Measurements from ENCODE around the gene RFESD. TPM values are rescaled to one million over a fixed set of nuclear protein-coding genes. Genes with fewer than 3 reads are reported as not detected.

The RFESD gene
- 1 to 10 TPM; 4.2 to 9.3 TPM for total RNA-seq

DNA sequence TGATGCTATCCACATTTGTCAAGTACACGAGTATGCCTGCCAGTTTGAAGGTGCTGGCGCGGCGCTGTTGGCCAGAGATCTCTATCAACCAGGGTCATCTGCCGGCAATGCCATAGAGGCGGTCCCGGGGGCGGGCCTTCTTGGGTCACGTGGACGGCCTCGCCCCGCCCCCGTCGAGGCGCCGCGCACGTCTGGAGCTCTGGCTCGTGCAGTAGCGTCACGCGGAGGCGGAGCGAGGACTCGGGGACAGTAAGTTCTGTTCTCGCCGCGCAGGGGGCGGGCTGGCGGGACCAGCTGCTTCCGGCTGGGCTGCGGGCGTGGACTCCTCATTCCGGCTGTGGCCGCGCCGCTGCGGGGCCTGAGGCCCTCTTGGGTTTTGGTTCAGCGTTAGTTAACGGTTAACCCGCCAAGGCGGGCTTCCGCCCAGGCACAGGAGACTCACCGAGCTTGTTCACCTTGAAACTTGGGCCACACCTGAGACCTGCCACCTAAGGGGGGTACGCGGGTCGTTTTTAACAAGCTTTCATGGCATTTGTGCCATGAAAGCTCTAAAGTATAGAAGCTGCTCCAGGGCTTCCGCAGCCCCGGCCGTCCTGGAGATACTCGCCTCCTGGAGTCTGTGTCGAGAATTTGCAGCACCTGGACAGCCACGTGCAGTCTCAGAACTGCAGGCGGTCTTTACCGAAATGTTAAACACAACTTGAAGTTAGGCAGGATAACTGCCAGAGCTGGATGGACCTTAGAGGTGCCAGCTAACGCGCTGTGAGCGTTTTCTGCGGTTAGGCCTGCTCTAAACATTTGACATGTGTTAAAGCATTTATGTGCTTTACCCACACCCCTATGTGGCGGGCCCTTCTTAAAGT is at the start of gene RFESD:
Gene RFESD (plus strand): TSS at position 209 of the 863 bp plus-strand sequence. CDS start 5,495 bp downstream, outside the sequence.
- H3K4me1 Mint-ChIP-seq, result peaks cover 8% of the 10 kb centered on the region
- peak; percentile 94 for ATAC-seq (replicated peaks)
- no peaks in the 10 kb centered on the region for H3K27me3 Mint-ChIP-seq
- H3K36me3 Mint-ChIP-seq (ENCODE audit: low read depth), result peaks cover 4% of the 10 kb centered on the region
- peak within 1 kb of the TSS; percentile 81 for H3K4me3 Mint-ChIP-seq
- peak within 1 kb of the TSS; percentile 91 for H3K27ac Mint-ChIP-seq
- H3K9me3 Mint-ChIP-seq, result no peaks in the 10 kb centered on the region

DNA sequence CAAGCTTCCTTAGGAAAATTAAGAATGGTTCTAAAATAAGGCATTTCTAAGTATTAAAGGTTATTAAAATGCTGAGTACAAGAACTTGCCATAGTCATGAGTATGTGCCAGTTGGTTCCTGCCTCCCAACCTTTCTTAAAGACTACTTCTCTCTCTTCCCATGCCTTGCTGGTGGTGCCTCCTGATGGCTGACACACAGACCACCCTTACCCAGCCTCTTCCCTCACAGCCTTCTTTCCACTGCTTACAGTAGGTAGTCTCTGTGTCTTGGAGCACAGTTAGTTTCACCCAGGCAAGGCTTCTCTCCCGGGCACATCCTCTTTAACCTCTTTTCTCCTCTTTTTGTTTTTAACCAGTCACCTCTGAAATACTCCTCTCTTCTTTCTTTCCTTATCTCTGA is 47.3 kb upstream of the RFESD start:
- Mint-ChIP-seq H3K4me1 (peaks cover 6% of the 10 kb centered on the region), H3K9me3 (no peaks in the 10 kb centered on the region), H3K27ac (peak overlapping the region; percentile 50), H3K27me3 (no peaks in the 10 kb centered on the region), H3K4me3 (no peak overlapping the region), H3K36me3 (ENCODE audit: low read depth) (peaks cover 15% of the 10 kb centered on the region)
- no peak for ATAC-seq (replicated peaks)

DNA sequence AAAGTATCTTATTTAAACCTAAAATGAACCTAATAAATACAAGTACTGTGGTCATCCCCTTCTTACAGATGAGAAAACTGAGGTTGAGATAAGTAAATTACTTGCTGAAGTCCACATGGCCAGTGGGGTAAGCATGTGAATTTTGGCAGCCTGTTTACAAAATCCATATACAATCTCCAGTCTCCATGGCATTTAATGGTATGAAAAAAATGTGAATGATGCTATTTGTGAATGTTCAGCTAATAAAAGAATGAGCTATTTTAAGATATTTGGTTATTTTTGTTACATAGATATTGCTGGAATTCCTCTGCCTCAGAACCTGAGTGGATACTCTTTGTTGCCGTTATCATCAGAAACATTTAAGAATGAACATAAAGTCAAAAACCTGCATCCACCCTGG is 46.0 kb upstream of the RFESD start:
- Mint-ChIP-seq H3K27ac (no peak overlapping the region), H3K27me3 (no peaks in the 10 kb centered on the region), H3K9me3 (no peaks in the 10 kb centered on the region), H3K4me1 (peaks cover 6% of the 10 kb centered on the region), H3K36me3 (ENCODE audit: low read depth) (peaks cover 15% of the 10 kb centered on the region), H3K4me3 (no peak overlapping the region)
- no peak for ATAC-seq (replicated peaks)

DNA sequence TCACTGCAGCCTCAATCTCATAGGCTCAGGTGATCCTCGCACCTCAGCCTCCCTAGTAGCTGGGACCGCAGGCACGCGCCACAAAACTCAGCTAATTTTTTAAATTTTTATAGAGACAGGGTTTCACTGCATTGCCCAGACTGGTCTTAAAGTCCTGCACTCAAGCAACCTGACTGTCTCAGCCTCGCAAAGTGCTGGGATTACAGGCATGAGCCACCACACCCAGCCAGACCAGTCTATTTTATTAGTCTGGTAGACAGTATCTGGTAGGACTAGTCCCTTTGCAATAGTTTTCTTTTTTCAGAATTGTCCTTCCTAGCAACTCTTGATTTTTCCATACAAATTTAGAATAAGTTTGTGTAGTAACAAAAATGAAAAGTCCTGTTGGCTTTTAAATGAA is 40.8 kb upstream of the RFESD start:
- ATAC-seq (replicated peaks), result no peak
- Mint-ChIP-seq H3K9me3 (no peaks in the 10 kb centered on the region), H3K36me3 (ENCODE audit: low read depth) (peaks cover 11% of the 10 kb centered on the region), H3K4me3 (no peak overlapping the region), H3K27ac (no peak overlapping the region), H3K27me3 (no peaks in the 10 kb centered on the region), H3K4me1 (no peaks in the 10 kb centered on the region)

DNA sequence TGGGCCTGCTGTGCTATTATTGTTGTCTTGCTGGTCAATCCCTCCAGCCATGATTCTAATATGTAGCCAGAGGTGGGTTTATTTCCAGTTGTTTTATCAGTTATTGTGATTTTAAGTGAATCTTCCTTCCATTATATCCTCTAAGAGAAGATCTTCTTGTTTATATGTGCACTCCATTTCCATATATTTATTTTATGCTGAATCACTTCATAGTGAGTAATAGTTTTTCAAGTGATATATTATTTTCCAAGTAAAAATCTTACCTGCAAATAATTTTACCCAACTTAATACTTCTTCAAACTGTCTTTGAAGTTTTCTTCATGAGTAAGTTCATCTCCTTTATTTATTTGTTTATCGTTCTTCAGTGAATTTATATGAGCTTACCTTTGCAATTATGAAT is 40.2 kb upstream of the RFESD start:
- ATAC-seq (replicated peaks), result no peak
- H3K9me3 Mint-ChIP-seq, result no peaks in the 10 kb centered on the region
- no peak overlapping the region for H3K4me3 Mint-ChIP-seq
- no peak overlapping the region for H3K27ac Mint-ChIP-seq
- peaks cover 4% of the 10 kb centered on the region for H3K36me3 Mint-ChIP-seq (ENCODE audit: low read depth)
- no peaks in the 10 kb centered on the region for H3K4me1 Mint-ChIP-seq
- no peaks in the 10 kb centered on the region for H3K27me3 Mint-ChIP-seq

DNA sequence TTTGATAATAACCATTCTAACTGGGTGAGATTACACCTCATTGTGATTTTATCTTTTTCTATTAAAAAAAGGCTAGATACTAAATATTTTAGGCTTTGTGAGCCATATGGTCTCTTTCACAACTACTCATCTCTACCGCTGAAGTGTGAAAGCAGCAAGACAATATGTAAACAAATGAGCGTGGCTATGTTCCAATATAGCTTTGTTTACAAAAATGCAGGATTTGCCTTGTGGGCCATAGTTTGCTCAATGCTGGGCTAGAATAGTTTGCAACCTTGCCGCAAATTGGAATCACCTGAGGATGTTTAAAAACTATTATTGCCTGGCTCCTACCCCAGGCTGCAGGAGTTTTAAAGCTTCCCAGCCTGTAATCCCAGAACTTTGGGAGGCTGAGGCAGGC is 36.9 kb upstream of the RFESD start:
- Mint-ChIP-seq H3K27me3 (no peaks in the 10 kb centered on the region), H3K27ac (no peak overlapping the region), H3K4me3 (no peak overlapping the region), H3K9me3 (peaks cover 6% of the 10 kb centered on the region), H3K4me1 (peaks cover under 1% of the 10 kb centered on the region), H3K36me3 (ENCODE audit: low read depth) (peaks cover 22% of the 10 kb centered on the region)
- no peak for ATAC-seq (replicated peaks)

DNA sequence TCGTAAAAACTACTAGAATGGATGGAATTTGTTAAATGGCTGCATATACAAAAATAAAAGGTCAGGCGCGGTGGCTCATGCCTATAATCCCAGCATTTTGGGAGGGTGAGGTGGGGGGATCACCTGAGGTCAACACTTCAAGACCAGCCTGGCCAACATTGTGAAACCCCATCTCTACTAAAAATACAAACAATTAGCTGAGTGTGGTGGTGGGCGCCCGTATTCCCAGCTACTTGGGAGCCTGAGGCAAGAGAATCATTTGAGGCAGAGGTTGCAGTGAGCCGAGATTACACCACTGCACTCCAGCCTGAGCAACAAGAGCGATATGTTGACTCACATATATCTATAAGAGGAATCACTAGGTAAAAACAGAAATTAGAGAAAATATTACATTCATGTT is 36.0 kb upstream of the RFESD start:
- no peak overlapping the region for H3K4me3 Mint-ChIP-seq
- no peak overlapping the region for H3K27ac Mint-ChIP-seq
- H3K36me3 Mint-ChIP-seq (ENCODE audit: low read depth), result peaks cover 29% of the 10 kb centered on the region
- ATAC-seq (replicated peaks), result no peak
- no peaks in the 10 kb centered on the region for H3K27me3 Mint-ChIP-seq
- peaks cover 9% of the 10 kb centered on the region for H3K4me1 Mint-ChIP-seq
- peaks cover 6% of the 10 kb centered on the region for H3K9me3 Mint-ChIP-seq

- ATAC-seq (replicated peaks), result no peak
- Mint-ChIP-seq H3K27ac (no peak overlapping the region), H3K36me3 (ENCODE audit: low read depth) (peaks cover 29% of the 10 kb centered on the region), H3K4me3 (no peak overlapping the region), H3K9me3 (peaks cover 6% of the 10 kb centered on the region), H3K27me3 (no peaks in the 10 kb centered on the region), H3K4me1 (peaks cover 9% of the 10 kb centered on the region)
Observed at GRCh38 chr5:95611396-95611795, 35.2 kb upstream of the RFESD start.

GRCh38 chr5:95613514-95613913 is 33.1 kb upstream of the RFESD start:
- Mint-ChIP-seq H3K4me1 (peaks cover 19% of the 10 kb centered on the region), H3K27ac (peak overlapping the region; percentile 30), H3K27me3 (no peaks in the 10 kb centered on the region), H3K9me3 (peaks cover 6% of the 10 kb centered on the region), H3K4me3 (no peak overlapping the region), H3K36me3 (ENCODE audit: low read depth) (peaks cover 29% of the 10 kb centered on the region)
- ATAC-seq (replicated peaks), result no peak

GRCh38 chr5:95615164-95615467 is 31.5 kb upstream of the RFESD start:
- Mint-ChIP-seq H3K4me3 (peak overlapping the region; percentile 57), H3K9me3 (peaks cover 6% of the 10 kb centered on the region), H3K36me3 (ENCODE audit: low read depth) (peaks cover 29% of the 10 kb centered on the region), H3K27ac (peak overlapping the region; percentile 30), H3K4me1 (peaks cover 23% of the 10 kb centered on the region), H3K27me3 (no peaks in the 10 kb centered on the region)
- peak; percentile 58 for ATAC-seq (replicated peaks)

DNA sequence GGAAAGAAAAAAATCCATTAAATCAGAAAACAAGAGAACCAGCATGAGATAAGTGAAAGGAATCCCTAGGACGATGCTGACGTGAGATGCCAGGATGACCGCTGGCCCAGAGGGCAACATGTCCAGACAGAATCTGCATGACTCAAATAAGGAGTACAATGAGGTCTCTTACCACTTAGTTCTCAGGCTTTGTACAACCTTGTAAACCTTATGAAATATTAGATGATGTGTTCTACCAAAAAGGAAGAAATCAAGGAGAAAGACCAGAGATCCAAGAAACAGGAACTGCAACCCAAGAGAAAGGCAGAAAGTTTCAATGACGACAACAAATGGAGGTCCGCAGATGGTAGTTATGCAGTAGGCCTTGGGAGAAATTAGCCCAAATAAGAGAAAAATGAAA is 29.5 kb upstream of the RFESD start:
- Mint-ChIP-seq H3K27me3 (no peaks in the 10 kb centered on the region), H3K27ac (peak overlapping the region; percentile 41), H3K36me3 (ENCODE audit: low read depth) (peaks cover 29% of the 10 kb centered on the region), H3K4me3 (peak overlapping the region; percentile 36), H3K4me1 (peaks cover 28% of the 10 kb centered on the region), H3K9me3 (peaks cover 6% of the 10 kb centered on the region)
- ATAC-seq (replicated peaks), result no peak

DNA sequence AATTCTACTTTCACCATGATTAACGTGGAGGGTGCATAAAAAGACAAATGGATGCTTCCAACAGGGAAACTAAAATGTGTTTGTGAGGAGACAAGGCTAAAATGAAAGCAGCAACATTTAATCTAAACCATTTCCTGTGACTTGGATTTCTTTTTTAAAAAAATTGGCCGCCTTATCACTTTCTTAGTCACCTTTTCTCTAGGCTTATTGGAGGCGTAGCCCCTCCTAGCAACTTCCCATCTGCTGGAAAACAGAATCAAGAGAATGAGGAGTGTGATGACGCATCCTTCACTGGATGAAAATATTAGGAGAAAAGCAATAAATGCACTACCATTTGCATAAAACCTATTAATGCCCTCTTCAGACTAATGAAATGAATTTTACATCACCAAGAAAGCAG is 27.5 kb upstream of the RFESD start:
- H3K27me3 Mint-ChIP-seq, result no peaks in the 10 kb centered on the region
- peaks cover 13% of the 10 kb centered on the region for H3K36me3 Mint-ChIP-seq (ENCODE audit: low read depth)
- peaks cover 43% of the 10 kb centered on the region for H3K4me1 Mint-ChIP-seq
- no peak for ATAC-seq (replicated peaks)
- H3K9me3 Mint-ChIP-seq, result peaks cover 1% of the 10 kb centered on the region
- H3K4me3 Mint-ChIP-seq, result peak overlapping the region; percentile 88
- peak overlapping the region; percentile 83 for H3K27ac Mint-ChIP-seq

GRCh38 chr5:95619514-95620029 is 27.0 kb upstream of the RFESD start:
- H3K4me3 Mint-ChIP-seq, result peak overlapping the region; percentile 88
- H3K27ac Mint-ChIP-seq, result peak overlapping the region; percentile 83
- H3K27me3 Mint-ChIP-seq, result no peaks in the 10 kb centered on the region
- no peak for ATAC-seq (replicated peaks)
- peaks cover 6% of the 10 kb centered on the region for H3K9me3 Mint-ChIP-seq
- H3K36me3 Mint-ChIP-seq (ENCODE audit: low read depth), result peaks cover 9% of the 10 kb centered on the region
- H3K4me1 Mint-ChIP-seq, result peaks cover 47% of the 10 kb centered on the region

DNA sequence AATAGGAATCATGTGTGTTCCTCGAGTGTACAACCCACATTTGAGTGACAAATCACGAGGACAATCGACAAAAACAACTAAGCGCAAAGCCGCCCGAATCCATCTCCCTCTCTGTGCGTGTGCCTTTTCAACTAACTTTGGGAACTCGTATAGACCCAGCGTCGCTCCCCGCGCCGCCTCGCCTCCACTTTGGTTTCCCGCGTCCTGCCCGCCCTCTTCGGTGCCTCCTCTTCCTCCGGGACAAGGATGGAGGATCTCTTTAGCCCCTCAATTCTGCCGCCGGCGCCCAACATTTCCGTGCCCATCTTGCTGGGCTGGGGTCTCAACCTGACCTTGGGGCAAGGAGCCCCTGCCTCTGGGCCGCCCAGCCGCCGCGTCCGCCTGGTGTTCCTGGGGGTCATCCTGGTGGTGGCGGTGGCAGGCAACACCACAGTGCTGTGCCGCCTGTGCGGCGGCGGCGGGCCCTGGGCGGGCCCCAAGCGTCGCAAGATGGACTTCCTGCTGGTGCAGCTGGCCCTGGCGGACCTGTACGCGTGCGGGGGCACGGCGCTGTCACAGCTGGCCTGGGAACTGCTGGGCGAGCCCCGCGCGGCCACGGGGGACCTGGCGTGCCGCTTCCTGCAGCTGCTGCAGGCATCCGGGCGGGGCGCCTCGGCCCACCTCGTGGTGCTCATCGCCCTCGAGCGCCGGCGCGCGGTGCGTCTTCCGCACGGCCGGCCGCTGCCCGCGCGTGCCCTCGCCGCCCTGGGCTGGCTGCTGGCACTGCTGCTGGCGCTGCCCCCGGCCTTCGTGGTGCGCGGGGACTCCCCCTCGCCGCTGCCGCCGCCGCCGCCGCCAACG is 26.3 kb upstream of the RFESD start, which contains the start of gene GPR150:
Gene GPR150 (plus strand): TSS at position 58 of the 840 bp plus-strand sequence. CDS start 189 bp downstream, at position 247.
- peak within 1 kb of the TSS; percentile 83 for H3K27ac Mint-ChIP-seq
- peaks cover 43% of the 10 kb centered on the region for H3K4me1 Mint-ChIP-seq
- peaks cover 8% of the 10 kb centered on the region for H3K9me3 Mint-ChIP-seq
- ATAC-seq (replicated peaks), result peak; percentile 75
- peak within 1 kb of the TSS; percentile 88 for H3K4me3 Mint-ChIP-seq
- H3K27me3 Mint-ChIP-seq, result no peaks in the 10 kb centered on the region
- peaks cover 2% of the 10 kb centered on the region for H3K36me3 Mint-ChIP-seq (ENCODE audit: low read depth)
